K562 (cell line): ENCODE data around the gene TMEM184C. TPM values are rescaled to one million over a fixed set of nuclear protein-coding genes. Genes with fewer than 3 reads are reported as not detected.

Experiments used
- ATF3 ChIP-seq, 2 experiments: fragments of 450-650 bp in 1 of 2; sonication (generic) in 1 of 2; formaldehyde crosslinking in 1 of 2; IDR thresholded peaks in 1 of 2; conservative IDR thresholded peaks in 1 of 2; 2 replicates each; pipeline versions ENCODE4 v1.6.1 to v1.8.1; 2016 to 2023; ENCODE audit warnings: mild to moderate bottlenecking in 2 of 2, moderate library complexity in 2 of 2, inconsistent platforms in 1 of 2, missing genetic modification reagents in 1 of 2
- NFE2 ChIP-seq: IDR thresholded peaks from 2 replicates; pipeline ENCODE4 v1.6.1; 2014; ENCODE audit warnings: antibody characterized with exemption, low read depth
- REST ChIP-seq, 2 experiments: fragments of 450-650 bp; formaldehyde crosslinking in 1 of 2; IDR thresholded peaks; 2 replicates each; pipeline versions ENCODE4 v1.4.0 to v1.6.1; 2014 to 2020; ENCODE audit warnings: mild to moderate bottlenecking in 2 of 2, borderline replicate concordance in 1 of 2, low read depth in 1 of 2
- polyA plus RNA-seq, 8 experiments: library from polyadenylated mRNA; depleted of rRNA in 4 of 8; stranded (reverse) in 5 of 8; unstranded in 3 of 8; fragments of >200 nt; fragmentation: Nextera tagmentation in 2 of 8; fragmentation: Illumina TruSeq in 1 of 8; extraction: Ambion mirVana in 2 of 8; extraction: Trizol in 1 of 8; gene quantifications; 2 replicates each; pipeline versions ENCODE4 v1.2.1 to v1.2.3, GENCODE V29; 2011 to 2014; ENCODE audit warnings: inconsistent platforms in 1 of 8, missing spikeins in 1 of 8
- total RNA-seq, 7 experiments: library from RNA; depleted of rRNA in 6 of 7; stranded (reverse); fragments of >200 nt in 6 of 7; fragmentation: Illumina TruSeq in 2 of 7; extraction: Trizol in 2 of 7; gene quantifications; 2 replicates each; pipeline versions ENCODE4 v1.2.1 to v1.2.3, GENCODE V29; 2011 to 2021; ENCODE audit warnings: low replicate concordance in 1 of 7

The TMEM184C gene
- total and polyA plus RNA-seq, 9 of the 15 experiments (the other 6 are each of a cell fraction or from before 2014, with no cell fraction given): 3.9 to 24.2 (median 18.2) TPM

- TF ChIP-seq REST (IDR thresholded peaks at IDR 0.05; ENCODE audit: borderline replicate concordance) (peak; percentile 58; the same call in 1 of the 2 replicates), REST (CRISPR knock-in tag; IDR thresholded peaks at IDR 0.05; ENCODE audit: low read depth) (no peak), NFE2 (peak; percentile 36; the same call in 1 of the 2 replicates), ATF3 (IDR thresholded peaks at IDR 0.05) (no peak), ATF3 (CRISPR knock-in tag; conservative IDR thresholded peaks at IDR 0.05) (no peak)
- TF ChIP-seq, all 486 proteins: peak for 7
Measured at GRCh38 chr4:147707892-147708672, 90.9 kb downstream of the TMEM184C start (continued).
